HepG2 (cell line): ENCODE data around the gene SLCO2A1. TPM values are rescaled to one million over a fixed set of nuclear protein-coding genes. Genes with fewer than 3 reads are reported as not detected.

ENCODE experiments used
- CREM ChIP-seq, 2 experiments: sonication (generic) in 1 of 2; formaldehyde crosslinking in 1 of 2; IDR thresholded peaks; 2 replicates each; pipeline versions ENCODE4 v1.4.0 to v1.6.1; 2016 to 2020; ENCODE audit warnings: antibody characterized with exemption in 1 of 2, mild to moderate bottlenecking in 1 of 2, missing genetic modification reagents in 1 of 2
- EEA1 ChIP-seq: sonication (generic); formaldehyde crosslinking; IDR thresholded peaks from 2 replicates; pipeline ENCODE4 v1.5.1; 2020; ENCODE audit warnings: mild to moderate bottlenecking, missing genetic modification reagents, borderline replicate concordance
- ELF3 ChIP-seq: IDR thresholded peaks from 2 replicates; pipeline ENCODE4 v1.6.1; 2016; ENCODE audit warnings: missing genetic modification reagents, missing compliant biosample characterization
- ERF ChIP-seq: IDR thresholded peaks from 2 replicates; pipeline ENCODE4 v1.6.1; 2018; ENCODE audit warnings: missing biosample characterization, missing genetic modification reagents
- HIC2 ChIP-seq: sonication (generic); formaldehyde crosslinking; IDR thresholded peaks from 2 replicates; pipeline ENCODE4 v1.9.0; 2022; ENCODE audit warnings: low read depth, missing genetic modification reagents
- HMG20B ChIP-seq: conservative IDR thresholded peaks from 2 replicates; pipeline ENCODE4 v1.6.1; 2016; ENCODE audit warnings: missing genetic modification reagents, missing compliant biosample characterization
- MEF2D ChIP-seq: sonication (generic); formaldehyde crosslinking; IDR thresholded peaks from 2 replicates; pipeline ENCODE4 v1.5.1; 2020; ENCODE audit warnings: mild to moderate bottlenecking, missing genetic modification reagents
- MIXL1 ChIP-seq: IDR thresholded peaks from 2 replicates; pipeline ENCODE4 v1.6.1; 2016
- NCOA5 ChIP-seq: sonication (generic); formaldehyde crosslinking; IDR thresholded peaks from 2 replicates; pipeline ENCODE4 v1.4.0; 2020; ENCODE audit warnings: missing genetic modification reagents
- NFIB ChIP-seq: sonication (generic); formaldehyde crosslinking; IDR thresholded peaks from 2 replicates; pipeline ENCODE4 v1.9.0; 2021; ENCODE audit warnings: missing genetic modification reagents, mild to moderate bottlenecking, borderline replicate concordance
- NR2C2 ChIP-seq: sonication (generic); formaldehyde crosslinking; IDR thresholded peaks from 2 replicates; pipeline ENCODE4 v1.4.0; 2020; ENCODE audit warnings: missing genetic modification reagents, mild to moderate bottlenecking, moderate library complexity, borderline replicate concordance
- THRA ChIP-seq: sonication (generic); formaldehyde crosslinking; IDR thresholded peaks from 2 replicates; pipeline ENCODE4 v1.4.0; 2020; ENCODE audit warnings: missing genetic modification reagents, borderline replicate concordance
- ZNF205 ChIP-seq: IDR thresholded peaks from 2 replicates; pipeline ENCODE4 v1.6.1; 2018; ENCODE audit warnings: missing biosample characterization, missing genetic modification reagents
- ZNF329 ChIP-seq: sonication (generic); formaldehyde crosslinking; IDR thresholded peaks from 2 replicates; pipeline ENCODE4 v1.9.0; 2021; ENCODE audit warnings: low read depth, mild to moderate bottlenecking, missing genetic modification reagents
- ZNF530 ChIP-seq: sonication (generic); formaldehyde crosslinking; IDR thresholded peaks from 2 replicates; pipeline ENCODE4 v1.5.0; 2020; ENCODE audit warnings: low read depth, mild to moderate bottlenecking, missing genetic modification reagents
- ZNF792 ChIP-seq: IDR thresholded peaks from 2 replicates; pipeline ENCODE4 v1.6.1; 2016
- polyA plus RNA-seq, 8 experiments: library from polyadenylated mRNA; depleted of rRNA in 3 of 8; stranded (reverse) in 7 of 8; unstranded in 1 of 8; fragments of >200 nt; fragmentation: Illumina TruSeq in 4 of 8; extraction: Trizol in 4 of 8; gene quantifications; 2 replicates each; pipeline versions ENCODE4 v1.2.1 to v1.2.3, GENCODE V29; 2011 to 2016; ENCODE audit warnings: low read depth in 4 of 8, missing spikeins in 1 of 8, mixed read lengths in 1 of 8; ENCODE audit not compliant: insufficient read depth in 1 of 8
- total RNA-seq, 5 experiments: library from RNA; depleted of rRNA; stranded (reverse); fragments of >200 nt; fragmentation: Illumina TruSeq; extraction: Trizol; gene quantifications; 2 replicates each; pipeline ENCODE4 v1.2.3, GENCODE V29; 2016; ENCODE audit warnings: low read depth in 1 of 5
- TF ChIP-seq, protein P1 (sequence below): sonication (generic); formaldehyde crosslinking; IDR thresholded peaks from 2 replicates; pipeline ENCODE4 v1.5.0; 2020; ENCODE audit warnings: missing genetic modification reagents, mild to moderate bottlenecking, borderline replicate concordance
- TF ChIP-seq, protein P2 (sequence below): sonication (generic); formaldehyde crosslinking; IDR thresholded peaks from 2 replicates; pipeline ENCODE4 v1.8.1; 2023; ENCODE audit warnings: missing genetic modification reagents, inconsistent platforms, borderline replicate concordance
- TF ChIP-seq, protein P3 (sequence below): sonication (generic); formaldehyde crosslinking; IDR thresholded peaks from 2 replicates; pipeline ENCODE4 v1.5.0; 2020; ENCODE audit warnings: mild to moderate bottlenecking, missing genetic modification reagents, moderate library complexity

The SLCO2A1 gene
- total and polyA plus RNA-seq, 2 of the 13 experiments (the other 11 are each of a cell fraction or from before 2014, with no cell fraction given): 0.04 TPM; not detected in 1

DNA sequence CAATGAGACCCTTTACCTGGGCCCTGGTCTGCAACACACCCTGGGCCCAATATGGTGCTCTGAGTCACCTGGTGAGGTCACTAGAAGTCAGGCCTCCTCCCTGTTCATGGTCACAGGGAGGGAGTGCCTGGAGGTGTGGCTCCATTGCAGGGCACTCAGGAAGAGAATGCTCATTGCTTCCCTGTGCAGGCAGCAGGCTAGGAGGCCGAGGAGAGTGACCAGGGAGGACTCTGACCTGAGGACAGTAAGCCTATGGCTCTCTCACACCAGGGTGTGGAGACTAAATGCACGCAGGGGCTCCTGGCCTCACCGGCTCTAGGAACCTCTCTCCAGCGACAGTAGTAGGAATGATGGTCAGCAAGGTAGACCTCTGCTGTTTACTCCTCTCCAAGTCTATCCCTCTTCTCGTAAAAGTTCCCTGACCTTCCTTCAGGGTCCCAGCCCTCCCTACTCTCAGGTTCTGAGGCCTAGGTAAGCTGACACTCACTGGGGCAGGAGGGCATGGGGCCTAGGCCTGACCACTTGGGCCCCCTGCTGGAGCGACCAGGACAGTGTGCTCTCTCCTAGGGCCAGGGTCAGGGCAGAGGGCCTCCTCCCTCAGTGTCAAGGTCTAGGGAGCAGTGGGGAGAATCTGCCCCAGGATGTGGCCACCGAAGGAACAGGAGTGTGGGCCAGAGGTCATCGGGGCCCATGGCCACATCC lies 9.6 kb upstream of the SLCO2A1 start (continued):
- TF ChIP-seq NCOA5 (CRISPR knock-in tag): no peak
- TF ChIP-seq, protein P1, sequence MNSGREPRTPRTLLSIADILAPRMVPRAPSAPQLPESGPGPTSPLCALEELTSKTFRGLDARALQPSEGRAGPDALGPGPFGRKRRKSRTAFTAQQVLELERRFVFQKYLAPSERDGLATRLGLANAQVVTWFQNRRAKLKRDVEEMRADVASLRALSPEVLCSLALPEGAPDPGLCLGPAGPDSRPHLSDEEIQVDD (CRISPR knock-in tag): no peak
- TF ChIP-seq NR2C2 (CRISPR knock-in tag): peak; percentile 41; the same call in 1 of the 2 replicates
- no peak for TF ChIP-seq CREM (IDR thresholded peaks at IDR 0.05)
- no peak for TF ChIP-seq CREM (CRISPR knock-in tag; IDR thresholded peaks at IDR 0.05)
- no peak for TF ChIP-seq ERF (CRISPR knock-in tag)
- TF ChIP-seq HMG20B (CRISPR knock-in tag): no peak
- no peak for TF ChIP-seq NFIB (CRISPR knock-in tag)
- no peak for TF ChIP-seq ZNF792 (CRISPR knock-in tag)
- peak; percentile 65; the same call in 1 of the 2 replicates for TF ChIP-seq ZNF205
- TF ChIP-seq MEF2D (CRISPR knock-in tag): no peak
- TF ChIP-seq, protein P2, sequence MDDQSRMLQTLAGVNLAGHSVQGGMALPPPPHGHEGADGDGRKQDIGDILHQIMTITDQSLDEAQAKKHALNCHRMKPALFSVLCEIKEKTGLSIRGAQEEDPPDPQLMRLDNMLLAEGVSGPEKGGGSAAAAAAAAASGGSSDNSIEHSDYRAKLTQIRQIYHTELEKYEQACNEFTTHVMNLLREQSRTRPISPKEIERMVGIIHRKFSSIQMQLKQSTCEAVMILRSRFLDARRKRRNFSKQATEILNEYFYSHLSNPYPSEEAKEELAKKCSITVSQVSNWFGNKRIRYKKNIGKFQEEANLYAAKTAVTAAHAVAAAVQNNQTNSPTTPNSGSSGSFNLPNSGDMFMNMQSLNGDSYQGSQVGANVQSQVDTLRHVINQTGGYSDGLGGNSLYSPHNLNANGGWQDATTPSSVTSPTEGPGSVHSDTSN (CRISPR knock-in tag): no peak
- no peak for TF ChIP-seq HIC2 (CRISPR knock-in tag)
- no peak for TF ChIP-seq ZNF530 (CRISPR knock-in tag)
- TF ChIP-seq, protein P3, sequence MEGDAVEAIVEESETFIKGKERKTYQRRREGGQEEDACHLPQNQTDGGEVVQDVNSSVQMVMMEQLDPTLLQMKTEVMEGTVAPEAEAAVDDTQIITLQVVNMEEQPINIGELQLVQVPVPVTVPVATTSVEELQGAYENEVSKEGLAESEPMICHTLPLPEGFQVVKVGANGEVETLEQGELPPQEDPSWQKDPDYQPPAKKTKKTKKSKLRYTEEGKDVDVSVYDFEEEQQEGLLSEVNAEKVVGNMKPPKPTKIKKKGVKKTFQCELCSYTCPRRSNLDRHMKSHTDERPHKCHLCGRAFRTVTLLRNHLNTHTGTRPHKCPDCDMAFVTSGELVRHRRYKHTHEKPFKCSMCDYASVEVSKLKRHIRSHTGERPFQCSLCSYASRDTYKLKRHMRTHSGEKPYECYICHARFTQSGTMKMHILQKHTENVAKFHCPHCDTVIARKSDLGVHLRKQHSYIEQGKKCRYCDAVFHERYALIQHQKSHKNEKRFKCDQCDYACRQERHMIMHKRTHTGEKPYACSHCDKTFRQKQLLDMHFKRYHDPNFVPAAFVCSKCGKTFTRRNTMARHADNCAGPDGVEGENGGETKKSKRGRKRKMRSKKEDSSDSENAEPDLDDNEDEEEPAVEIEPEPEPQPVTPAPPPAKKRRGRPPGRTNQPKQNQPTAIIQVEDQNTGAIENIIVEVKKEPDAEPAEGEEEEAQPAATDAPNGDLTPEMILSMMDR: peak; percentile 88
- 0 out of 2 replicates have a peak, but pooled peaks have one; percentile 8 for TF ChIP-seq MIXL1 (CRISPR knock-in tag)
- 0 out of 2 replicates have a peak, but pooled peaks have one; percentile 22 for TF ChIP-seq THRA
- no peak for TF ChIP-seq EEA1 (CRISPR knock-in tag)
- TF ChIP-seq ZNF329: 0 out of 2 replicates have a peak, but pooled peaks have one; percentile 42
- TF ChIP-seq ELF3 (CRISPR knock-in tag): 0 out of 2 replicates have a peak, but pooled peaks have one; percentile 5
